Upper lobe of left lung (tissue), 4 donors: ENCODE results near the gene SLC1A2.

Source experiments
- POLR2A ChIP-seq, 4 donors: fragments of 450-650 bp; IDR thresholded peaks; one replicate each; pipeline ENCODE4 v1.5.1; 2016 to 2017; ENCODE audit warnings: antibody characterized with exemption in 4 of 4, mild to moderate bottlenecking in 2 of 4
- POLR2AphosphoS5 ChIP-seq, 2 donors: sonication (generic); formaldehyde crosslinking; IDR thresholded peaks; one replicate each; pipeline ENCODE4 v1.5.1; 2017; ENCODE audit warnings: antibody characterized with exemption in 2 of 2
- TF ChIP-seq, protein P1 (sequence below), 6 experiments: fragments of 450-650 bp in 4 of 6; fragments of 200-600 bp in 2 of 6; sonication (generic) in 2 of 6; IDR thresholded peaks; one replicate each; pipeline ENCODE4 v1.5.1; 2016 to 2019; ENCODE audit warnings: antibody characterized with exemption in 6 of 6

GRCh38 chr11:35245056-35245455 is 174.3 kb downstream of the SLC1A2 start:
- TF ChIP-seq, protein P1, sequence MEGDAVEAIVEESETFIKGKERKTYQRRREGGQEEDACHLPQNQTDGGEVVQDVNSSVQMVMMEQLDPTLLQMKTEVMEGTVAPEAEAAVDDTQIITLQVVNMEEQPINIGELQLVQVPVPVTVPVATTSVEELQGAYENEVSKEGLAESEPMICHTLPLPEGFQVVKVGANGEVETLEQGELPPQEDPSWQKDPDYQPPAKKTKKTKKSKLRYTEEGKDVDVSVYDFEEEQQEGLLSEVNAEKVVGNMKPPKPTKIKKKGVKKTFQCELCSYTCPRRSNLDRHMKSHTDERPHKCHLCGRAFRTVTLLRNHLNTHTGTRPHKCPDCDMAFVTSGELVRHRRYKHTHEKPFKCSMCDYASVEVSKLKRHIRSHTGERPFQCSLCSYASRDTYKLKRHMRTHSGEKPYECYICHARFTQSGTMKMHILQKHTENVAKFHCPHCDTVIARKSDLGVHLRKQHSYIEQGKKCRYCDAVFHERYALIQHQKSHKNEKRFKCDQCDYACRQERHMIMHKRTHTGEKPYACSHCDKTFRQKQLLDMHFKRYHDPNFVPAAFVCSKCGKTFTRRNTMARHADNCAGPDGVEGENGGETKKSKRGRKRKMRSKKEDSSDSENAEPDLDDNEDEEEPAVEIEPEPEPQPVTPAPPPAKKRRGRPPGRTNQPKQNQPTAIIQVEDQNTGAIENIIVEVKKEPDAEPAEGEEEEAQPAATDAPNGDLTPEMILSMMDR (IDR thresholded peaks at IDR 0.05) = no peak
- TF ChIP-seq POLR2A (IDR thresholded peaks at IDR 0.05) = no peak
- no peak for TF ChIP-seq POLR2AphosphoS5 (IDR thresholded peaks at IDR 0.05)
